ENCODE measurements around the gene VTI1B.

DNA sequence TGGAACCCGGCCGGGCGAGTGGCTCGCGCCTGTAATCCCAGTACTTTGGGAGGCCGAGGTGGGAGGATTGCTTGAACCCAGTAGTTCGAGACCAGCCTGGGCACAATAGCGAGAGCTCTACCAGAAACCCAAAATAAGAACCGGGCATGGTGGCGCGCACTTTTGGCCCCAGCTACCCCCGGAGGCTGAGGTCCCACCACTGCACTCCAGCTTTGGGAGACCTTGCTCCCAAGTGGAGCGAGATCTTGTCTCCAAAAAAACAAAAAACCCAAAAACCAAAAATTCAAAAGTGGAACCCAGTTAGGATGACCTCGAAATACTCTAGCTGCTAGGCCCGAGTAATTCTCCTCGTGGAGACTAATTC lies 769 bp upstream of the VTI1B start:
- TF ChIP-seq, protein P1, sequence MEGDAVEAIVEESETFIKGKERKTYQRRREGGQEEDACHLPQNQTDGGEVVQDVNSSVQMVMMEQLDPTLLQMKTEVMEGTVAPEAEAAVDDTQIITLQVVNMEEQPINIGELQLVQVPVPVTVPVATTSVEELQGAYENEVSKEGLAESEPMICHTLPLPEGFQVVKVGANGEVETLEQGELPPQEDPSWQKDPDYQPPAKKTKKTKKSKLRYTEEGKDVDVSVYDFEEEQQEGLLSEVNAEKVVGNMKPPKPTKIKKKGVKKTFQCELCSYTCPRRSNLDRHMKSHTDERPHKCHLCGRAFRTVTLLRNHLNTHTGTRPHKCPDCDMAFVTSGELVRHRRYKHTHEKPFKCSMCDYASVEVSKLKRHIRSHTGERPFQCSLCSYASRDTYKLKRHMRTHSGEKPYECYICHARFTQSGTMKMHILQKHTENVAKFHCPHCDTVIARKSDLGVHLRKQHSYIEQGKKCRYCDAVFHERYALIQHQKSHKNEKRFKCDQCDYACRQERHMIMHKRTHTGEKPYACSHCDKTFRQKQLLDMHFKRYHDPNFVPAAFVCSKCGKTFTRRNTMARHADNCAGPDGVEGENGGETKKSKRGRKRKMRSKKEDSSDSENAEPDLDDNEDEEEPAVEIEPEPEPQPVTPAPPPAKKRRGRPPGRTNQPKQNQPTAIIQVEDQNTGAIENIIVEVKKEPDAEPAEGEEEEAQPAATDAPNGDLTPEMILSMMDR (IDR thresholded peaks at IDR 0.05; ENCODE audit: low read depth, low read length) = no peak
- TF ChIP-seq MAX (IDR thresholded peaks at IDR 0.05; ENCODE audit: low read depth, low read length) (no peak), MYC (IDR thresholded peaks at IDR 0.05; ENCODE audit: low read depth, low read length) (no peak), POLR2A (IDR thresholded peaks at IDR 0.05; ENCODE audit: extremely low read depth, insufficient read length) (no peak)
